GM12872 (cell line): Measurements from ENCODE around the gene ZIC5.

ENCODE experiments used
- TF ChIP-seq, protein P1 (sequence below): IDR thresholded peaks from 3 replicates; pipeline ENCODE4 v1.5.1; 2011; ENCODE audit warnings: low read depth, mild to moderate bottlenecking, low read length, moderate library complexity; ENCODE audit not compliant: insufficient read depth

Gene ZIC5

DNA sequence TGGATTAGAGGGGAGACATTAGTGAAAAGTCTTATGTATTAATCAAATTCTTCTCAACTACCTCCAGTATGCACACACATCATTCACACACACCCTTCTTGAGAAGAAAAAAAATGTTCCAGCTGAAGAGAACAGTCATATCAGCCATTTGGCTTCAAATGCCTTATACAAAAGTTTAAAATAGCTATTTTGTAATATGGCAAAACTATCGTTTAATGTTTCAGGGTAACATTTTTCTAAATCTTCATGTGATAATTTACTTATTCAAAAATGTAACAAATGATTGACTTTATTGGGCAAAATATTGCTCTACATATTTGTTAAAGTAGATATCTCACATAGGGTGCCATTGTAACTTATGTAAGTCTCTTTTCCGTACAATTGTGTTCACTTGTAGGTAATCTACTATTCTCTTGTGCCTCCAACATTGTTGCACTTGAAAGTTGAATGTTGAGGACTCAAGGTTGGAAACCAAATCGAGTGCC lies 23.6 kb upstream of the ZIC5 start:
- TF ChIP-seq, protein P1, sequence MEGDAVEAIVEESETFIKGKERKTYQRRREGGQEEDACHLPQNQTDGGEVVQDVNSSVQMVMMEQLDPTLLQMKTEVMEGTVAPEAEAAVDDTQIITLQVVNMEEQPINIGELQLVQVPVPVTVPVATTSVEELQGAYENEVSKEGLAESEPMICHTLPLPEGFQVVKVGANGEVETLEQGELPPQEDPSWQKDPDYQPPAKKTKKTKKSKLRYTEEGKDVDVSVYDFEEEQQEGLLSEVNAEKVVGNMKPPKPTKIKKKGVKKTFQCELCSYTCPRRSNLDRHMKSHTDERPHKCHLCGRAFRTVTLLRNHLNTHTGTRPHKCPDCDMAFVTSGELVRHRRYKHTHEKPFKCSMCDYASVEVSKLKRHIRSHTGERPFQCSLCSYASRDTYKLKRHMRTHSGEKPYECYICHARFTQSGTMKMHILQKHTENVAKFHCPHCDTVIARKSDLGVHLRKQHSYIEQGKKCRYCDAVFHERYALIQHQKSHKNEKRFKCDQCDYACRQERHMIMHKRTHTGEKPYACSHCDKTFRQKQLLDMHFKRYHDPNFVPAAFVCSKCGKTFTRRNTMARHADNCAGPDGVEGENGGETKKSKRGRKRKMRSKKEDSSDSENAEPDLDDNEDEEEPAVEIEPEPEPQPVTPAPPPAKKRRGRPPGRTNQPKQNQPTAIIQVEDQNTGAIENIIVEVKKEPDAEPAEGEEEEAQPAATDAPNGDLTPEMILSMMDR, result no peak

DNA sequence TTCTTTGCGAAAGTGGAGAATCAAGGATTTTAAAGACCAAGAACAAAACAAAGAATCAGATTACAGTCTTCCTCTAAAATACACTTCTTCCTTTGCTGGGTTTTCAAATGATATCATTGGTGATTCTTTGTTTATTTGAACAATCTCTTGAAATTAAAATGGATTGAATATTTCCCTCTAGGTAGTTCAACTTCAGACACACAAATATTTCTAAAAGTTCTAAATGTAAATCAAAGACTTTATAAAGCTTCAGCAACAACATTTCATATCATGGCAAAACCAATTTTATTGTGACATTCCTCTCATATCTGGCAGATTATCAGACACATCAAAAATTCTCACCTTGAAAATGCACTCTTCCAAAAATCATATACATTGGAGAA lies 23.1 kb upstream of the ZIC5 start:
- TF ChIP-seq, protein P1, result no peak

DNA sequence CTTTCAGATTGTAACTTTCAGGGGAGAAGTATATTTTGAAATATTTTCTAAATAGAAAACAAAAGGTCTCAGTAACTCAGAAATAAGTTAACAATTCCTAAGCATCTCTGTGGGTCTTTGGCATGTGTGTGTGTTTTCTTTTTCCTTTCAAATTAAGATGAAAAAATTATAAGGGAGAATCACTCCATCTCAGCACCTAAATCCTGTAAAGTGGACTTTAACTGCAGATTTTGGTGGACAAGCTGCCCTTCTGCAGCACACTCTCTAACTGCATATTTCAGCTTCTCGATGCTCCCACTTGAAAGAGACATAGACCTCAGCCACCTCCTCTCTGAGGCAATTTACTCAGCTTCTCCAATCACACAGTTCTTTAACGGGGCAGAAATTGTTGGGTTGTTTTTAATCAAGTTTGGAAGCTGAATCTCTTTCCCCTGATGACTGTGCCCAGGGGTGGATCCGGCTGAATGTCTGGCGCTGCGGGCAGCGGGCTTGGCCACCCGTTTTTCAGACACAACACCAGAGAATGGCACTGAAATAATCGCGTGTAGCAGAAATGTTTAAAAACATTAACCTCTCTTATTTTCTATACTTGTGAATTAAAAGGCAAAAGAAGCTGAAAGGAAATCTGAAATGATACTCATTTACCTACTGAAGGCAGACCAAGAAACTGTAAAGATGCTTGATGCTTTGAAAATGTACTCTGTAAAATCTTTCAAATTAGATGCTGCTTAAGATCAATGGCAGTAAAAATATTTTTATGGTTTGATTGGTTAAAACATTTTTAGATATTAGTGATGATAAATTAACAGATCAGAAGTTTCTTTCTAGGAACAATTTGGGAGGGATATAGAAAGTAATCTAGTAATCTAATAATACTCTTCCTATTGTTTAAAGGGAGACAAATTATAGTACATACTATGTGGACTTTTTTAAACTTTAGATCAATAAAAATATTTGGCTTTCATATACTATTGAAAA lies 22.4 kb upstream of the ZIC5 start:
- TF ChIP-seq, protein P1, result no peak

DNA sequence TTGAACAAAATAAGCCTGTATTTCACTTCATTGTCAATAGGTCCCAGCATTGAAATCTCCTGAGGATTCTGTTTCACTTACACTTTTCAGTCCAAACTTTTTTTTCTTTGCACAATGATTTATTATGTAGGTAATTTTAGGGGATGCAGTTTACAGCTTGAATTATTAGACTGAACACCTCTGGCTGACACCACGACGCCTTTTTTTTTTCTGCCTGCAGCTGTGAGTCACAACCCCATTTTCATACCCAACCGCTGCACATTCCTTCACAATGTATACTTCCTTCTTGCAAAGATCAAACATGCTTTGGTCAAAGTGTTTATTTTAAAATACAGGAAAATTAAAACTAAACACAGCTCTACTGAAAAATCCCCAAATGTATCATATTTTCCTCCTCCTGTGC lies 21.4 kb upstream of the ZIC5 start:
- TF ChIP-seq, protein P1, result no peak

DNA sequence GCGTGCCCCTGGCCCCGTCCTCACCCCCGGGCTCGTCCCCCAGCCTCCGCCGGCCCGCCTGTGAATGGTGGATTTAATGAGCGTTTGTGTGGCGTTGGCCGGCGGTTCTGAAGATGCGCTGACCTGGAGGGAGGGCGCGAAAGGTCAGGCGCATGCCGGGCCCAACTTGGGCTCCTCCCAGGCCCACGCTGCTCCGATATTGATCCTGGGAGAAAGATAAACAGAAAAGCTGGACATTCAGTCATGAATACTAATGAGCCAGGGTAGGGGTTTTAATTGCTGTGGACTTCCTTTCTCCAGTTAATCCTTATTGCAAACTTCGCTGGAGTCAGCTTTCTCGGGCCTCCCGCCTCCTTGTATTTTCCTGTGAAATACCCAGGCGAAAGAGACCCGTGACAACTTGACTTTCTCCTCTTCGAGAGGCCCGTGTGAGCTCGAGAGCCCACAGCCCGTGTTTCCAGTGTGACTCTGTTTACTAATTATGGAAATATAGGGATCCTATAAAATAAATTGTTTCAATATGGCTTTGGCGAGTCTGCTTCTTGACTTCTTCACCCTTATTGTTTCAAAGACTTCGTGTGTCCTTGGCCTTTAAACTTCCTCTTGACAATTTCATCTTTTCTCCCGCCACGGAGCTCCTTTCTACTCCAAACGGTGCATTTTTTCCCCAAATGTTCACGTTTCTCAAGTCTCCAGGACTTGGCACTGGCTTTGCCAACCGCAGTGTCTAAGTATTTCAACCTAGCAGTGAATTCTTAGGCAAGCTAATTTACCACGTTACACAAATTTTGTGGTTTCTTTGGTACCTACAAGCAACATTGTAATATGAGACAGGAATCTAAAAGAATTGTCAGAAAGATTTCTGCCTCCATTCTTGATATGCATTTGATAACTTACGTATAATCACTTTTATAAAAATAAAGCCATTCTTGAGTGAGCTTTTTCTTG lies 20.5 kb upstream of the ZIC5 start:
- TF ChIP-seq, protein P1, result no peak

DNA sequence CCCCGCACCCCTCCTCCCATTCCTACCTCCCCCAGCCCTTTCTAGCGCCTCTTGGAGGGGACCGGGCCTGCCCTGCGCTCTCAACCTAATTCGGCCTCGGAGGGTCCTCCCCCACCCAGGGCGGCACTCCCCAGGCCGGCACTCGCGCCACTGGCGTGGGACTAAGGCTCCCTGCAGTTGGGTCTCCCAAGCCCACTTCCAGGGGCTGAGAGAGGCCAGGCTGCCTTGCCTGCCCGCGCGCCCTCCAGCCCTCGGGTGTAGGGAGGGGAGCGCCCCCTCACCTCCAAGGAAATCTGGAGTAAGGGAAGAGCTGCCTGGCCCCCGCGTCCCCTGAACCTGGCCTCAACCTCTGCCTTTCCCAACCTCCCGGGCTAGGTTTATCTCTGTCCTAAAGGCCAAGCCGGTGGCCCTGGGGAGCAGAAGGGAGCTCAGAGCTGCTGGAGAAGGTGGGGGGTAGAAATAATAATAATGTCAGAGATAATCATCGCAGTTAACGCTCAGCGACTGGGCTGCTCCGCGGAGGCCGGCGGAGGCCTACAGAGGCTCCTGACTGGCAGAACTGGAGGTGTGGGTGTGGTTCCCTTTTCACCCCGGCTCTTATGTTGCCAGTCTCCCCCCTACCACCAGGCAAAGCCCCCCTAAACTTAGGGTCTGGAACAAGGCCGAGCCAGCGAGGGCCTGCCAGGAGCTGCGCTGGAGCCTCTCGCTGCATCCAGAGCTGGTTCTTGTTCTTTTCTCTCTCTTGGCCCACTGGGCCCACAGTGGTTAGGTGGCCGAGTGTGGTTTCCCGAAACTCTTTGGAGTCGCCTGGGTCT lies 19.7 kb upstream of the ZIC5 start:
- TF ChIP-seq, protein P1, result no peak
